ENCODE results near the gene PCDHGB1.

GRCh38 chr5:141393267-141393666 is 43.4 kb downstream of the PCDHGB1 start:
- TF ChIP-seq CTCF (IDR thresholded peaks at IDR 0.05; ENCODE audit: low read depth, low read length) (no peak), POLR2A (IDR thresholded peaks at IDR 0.05; ENCODE audit: extremely low read depth, insufficient read length) (no peak), MYC (IDR thresholded peaks at IDR 0.05; ENCODE audit: low read depth, low read length) (no peak)
